Tibial artery (tissue), 4 donors: ENCODE results near the gene OSBPL3.

Experiments
- DNase-seq, 2 donors: peaks; one replicate each; pipeline ENCODE4 v3.0.0-alpha.2; 2019
- H3K27ac ChIP-seq, 2 donors: fragments of 200-600 bp; sonication (generic) in 1 of 2; 1 replicate in 1 of 2; 2 replicates in 1 of 2; pipeline ENCODE4 v1.5.1; 2018 to 2019; ENCODE audit warnings: mild to moderate bottlenecking in 1 of 2
- H3K27me3 ChIP-seq, 2 donors: fragments of 200-600 bp; sonication (generic) in 1 of 2; one replicate each; pipeline versions ENCODE4 v1.5.1 to v1.6.0; 2016 to 2019
- H3K36me3 ChIP-seq, 3 donors: fragments of 200-600 bp; sonication (generic) in 2 of 3; one replicate each; pipeline ENCODE4 v1.5.1; 2016 to 2019; ENCODE audit warnings: mild to moderate bottlenecking in 2 of 3
- H3K4me1 ChIP-seq, 4 donors: fragments of 200-600 bp; sonication (generic) in 2 of 4; 1 replicate in 3 of 4; 2 replicates in 1 of 4; pipeline ENCODE4 v1.5.1; 2016 to 2019
- H3K4me3 ChIP-seq, 2 donors: fragments of 200-600 bp; sonication (generic) in 1 of 2; 1 replicate in 1 of 2; 2 replicates in 1 of 2; pipeline ENCODE4 v1.5.1; 2018 to 2019; ENCODE audit warnings: mild to moderate bottlenecking in 2 of 2
- H3K9me3 ChIP-seq, 3 donors: fragments of 200-600 bp; sonication (generic) in 1 of 3; one replicate each; pipeline ENCODE4 v1.5.1; 2016 to 2019
- CTCF ChIP-seq, 2 experiments: fragments of 200-600 bp in 1 of 2; fragments of 450-650 bp in 1 of 2; IDR thresholded peaks; one replicate each; pipeline ENCODE4 v1.5.1; 2017 to 2019; ENCODE audit warnings: antibody characterized with exemption in 2 of 2, mild to moderate bottlenecking in 1 of 2, moderate library complexity in 1 of 2
- intact Hi-C: fragments of 100-400 bp; cut with DNase I; formaldehyde crosslinking; loops from one replicate; pipeline ENCODE4 v1.15.0; 2023; ENCODE audit warnings: low total_unique reads

OSBPL3 gene

GRCh38 chr7:24932815-24933214 lies 47.2 kb downstream of the OSBPL3 start:
- H3K27me3 ChIP-seq = no peaks in the 10 kb centered on the region
- H3K9me3 ChIP-seq = no peaks in the 10 kb centered on the region
- intact Hi-C loops = no loop called here
- no peak for TF ChIP-seq CTCF (IDR thresholded peaks at IDR 0.05)
- H3K36me3 ChIP-seq = no peaks in the 10 kb centered on the region
- peaks cover 0 to 2% (median 1%) of the 10 kb centered on the region in 4 donors for H3K4me1 ChIP-seq
- no peak for DNase-seq
- no peak overlapping the region for H3K4me3 ChIP-seq
- no peak overlapping the region for H3K27ac ChIP-seq

GRCh38 chr7:24932389-24932788 lies 47.6 kb downstream of the OSBPL3 start:
- Histone ChIP-seq H3K27ac (no peak overlapping the region), H3K9me3 (no peaks in the 10 kb centered on the region), H3K36me3 (no peaks in the 10 kb centered on the region), H3K4me1 (peaks cover 0 to 6% (median 5%) of the 10 kb centered on the region in 4 donors), H3K4me3 (no peak overlapping the region), H3K27me3 (no peaks in the 10 kb centered on the region)
- intact Hi-C loops = no loop called here
- TF ChIP-seq CTCF (IDR thresholded peaks at IDR 0.05) = no peak
- DNase-seq = no peak

GRCh38 chr7:24931844-24932243 lies 48.1 kb downstream of the OSBPL3 start:
- Histone ChIP-seq H3K27me3 (no peaks in the 10 kb centered on the region), H3K9me3 (no peaks in the 10 kb centered on the region), H3K27ac (no peak overlapping the region), H3K4me1 (peaks cover 0 to 11% (median 6%) of the 10 kb centered on the region in 4 donors), H3K36me3 (no peaks in the 10 kb centered on the region), H3K4me3 (no peak overlapping the region)
- intact Hi-C loops = no loop called here
- DNase-seq = no peak
- no peak for TF ChIP-seq CTCF (IDR thresholded peaks at IDR 0.05)

GRCh38 chr7:24930856-24931255 lies 49.1 kb downstream of the OSBPL3 start:
- no peak for TF ChIP-seq CTCF (IDR thresholded peaks at IDR 0.05)

GRCh38 chr7:24926623-24927524 lies 53.1 kb downstream of the OSBPL3 start:
- no peak for TF ChIP-seq CTCF (IDR thresholded peaks at IDR 0.05)
- H3K36me3 ChIP-seq = no peaks in the 10 kb centered on the region
- H3K27me3 ChIP-seq = no peaks in the 10 kb centered on the region
- intact Hi-C loops = no loop called here
- H3K9me3 ChIP-seq = no peaks in the 10 kb centered on the region
- peak overlapping the region in 1 of 2 donors; percentile 7 for H3K27ac ChIP-seq
- peaks cover 0 to 17% (median 6%) of the 10 kb centered on the region in 4 donors for H3K4me1 ChIP-seq
- no peak overlapping the region for H3K4me3 ChIP-seq
- no peak for DNase-seq

More at GRCh38 chr7:24930856-24931255, 49.1 kb downstream of the OSBPL3 start:
- no peak overlapping the region for H3K27ac ChIP-seq
- H3K4me1 ChIP-seq = peaks cover 0 to 17% (median 6%) of the 10 kb centered on the region in 4 donors
- H3K9me3 ChIP-seq = no peaks in the 10 kb centered on the region
- DNase-seq = no peak
- no peaks in the 10 kb centered on the region for H3K27me3 ChIP-seq
- no peaks in the 10 kb centered on the region for H3K36me3 ChIP-seq
- H3K4me3 ChIP-seq = no peak overlapping the region
- intact Hi-C loops = no loop called here
